HCT116 (cell line): ENCODE data around the gene RAD9A. TPM values are rescaled to one million over a fixed set of nuclear protein-coding genes. Genes with fewer than 3 reads are reported as not detected.

Experiments
- ATAC-seq: fragments of 200-7000 bp; cut with Tn5 transposase; 2 replicates; pipeline ENCODE4 v1.9.1; 2020; ENCODE audit warnings: mild to moderate bottlenecking, moderate library complexity
- BruUV-seq: library from RNA; stranded (reverse); fragments of 400-500 nt; replicated peaks from 2 replicates; lab custom pipeline; 2021; lab: Mats Ljungman, UMichigan
- CTCF ChIA-PET: fragments of 300-600 bp; sonication (Branson Sonifier 250); formaldehyde crosslinking; loops from one replicate; lab custom pipeline; 2021; ENCODE audit warnings: antibody characterized with exemption; lab: Charles Lee
- POLR2A ChIA-PET: fragments of 300-600, 350-600 bp; sonication (Branson Sonifier 250); formaldehyde crosslinking; loops from one replicate; lab custom pipeline; 2021; ENCODE audit warnings: antibody characterized with exemption; lab: Charles Lee
- RAD21 ChIA-PET, 2 experiments: fragments of 300-600 bp; sonication (Branson Sonifier 250); formaldehyde crosslinking; loops; one replicate each; lab custom pipeline; 2023; ENCODE audit warnings: low total read pairs in 2 of 2; ENCODE audit not compliant: uncharacterized antibody in 2 of 2, unreplicated experiment in 2 of 2, low non-redundant PET in 1 of 2; lab: Charles Lee
- DNase-seq: peaks from one replicate; pipeline ENCODE4 v3.0.0-alpha.2; 2010; ENCODE audit warnings: low read depth, low spot score
- H2AFZ ChIP-seq: fragments of 200-600 bp; shearing (Covaris generic), sonication (generic); 2 replicates; pipeline ENCODE4 v1.6.1; 2017; ENCODE audit warnings: low read depth, mixed run types, mixed read lengths, antibody characterized with exemption, low read length; ENCODE audit not compliant: poor library complexity, severe bottlenecking
- H3K27ac ChIP-seq: 2 replicates; pipeline ENCODE4 v1.5.1; 2012; ENCODE audit warnings: low read depth, low read length
- H3K27me3 ChIP-seq: fragments of 200-600 bp; sonication (generic); 2 replicates; pipeline ENCODE4 v1.6.1; 2016; ENCODE audit warnings: mixed run types, low read length, mixed read lengths; ENCODE audit not compliant: insufficient read depth
- H3K36me3 ChIP-seq, 2 experiments: fragments of 200-500 bp in 1 of 2; fragments of 200-600 bp in 1 of 2; sonication (Bioruptor generic) in 1 of 2; sonication (generic) in 1 of 2; 2 replicates each; pipeline versions ENCODE4 v1.5.1 to v1.6.1; 2014 to 2016; ENCODE audit warnings: low read length in 2 of 2, inconsistent platforms in 1 of 2, mixed read lengths in 1 of 2, mixed run types in 1 of 2; ENCODE audit not compliant: insufficient read depth in 2 of 2, control insufficient read depth in 1 of 2
- H3K4me1 ChIP-seq, 2 experiments: fragments of 200-600 bp in 1 of 2; sonication (generic) in 1 of 2; 2 replicates each; pipeline versions ENCODE4 v1.5.1 to v1.6.1; 2012 to 2017; ENCODE audit warnings: low read length in 2 of 2, inconsistent platforms in 1 of 2, mild to moderate bottlenecking in 1 of 2, mixed read lengths in 1 of 2, mixed run types in 1 of 2, moderate library complexity in 1 of 2; ENCODE audit not compliant: insufficient read depth in 2 of 2, control insufficient read depth in 1 of 2
- H3K4me2 ChIP-seq: fragments of 200-600 bp; sonication (generic); 2 replicates; pipeline ENCODE4 v1.6.1; 2017; ENCODE audit warnings: mixed run types, low read length, mixed read lengths
- H3K4me3 ChIP-seq, 2 experiments: fragments of 200-600 bp in 1 of 2; sonication (generic) in 1 of 2; replicated peaks in 1 of 2; 2 replicates each; pipeline ENCODE4 v1.5.1; 2011 to 2016; ENCODE audit warnings: low read length in 2 of 2, control low read depth in 1 of 2, low read depth in 1 of 2, mild to moderate bottlenecking in 1 of 2, mixed read lengths in 1 of 2, mixed run types in 1 of 2
- H3K79me2 ChIP-seq: fragments of 200-600 bp; sonication (generic); 2 replicates; pipeline ENCODE4 v1.6.1; 2017; ENCODE audit warnings: mild to moderate bottlenecking, mixed run types, low read length, moderate library complexity, mixed read lengths; ENCODE audit not compliant: insufficient read depth
- H3K9ac ChIP-seq: fragments of 200-600 bp; sonication (generic); 2 replicates; pipeline ENCODE4 v1.6.1; 2016; ENCODE audit warnings: low read length, mixed read lengths
- H3K9me2 ChIP-seq: fragments of 200-600 bp; sonication (generic), shearing (Covaris generic); 2 replicates; pipeline ENCODE4 v1.6.1; 2017; ENCODE audit warnings: mixed run types, mild to moderate bottlenecking, moderate library complexity; ENCODE audit not compliant: insufficient read depth
- H3K9me3 ChIP-seq, 2 experiments: fragments of 200-500 bp in 1 of 2; fragments of 200-600 bp in 1 of 2; sonication (Bioruptor generic) in 1 of 2; sonication (generic) in 1 of 2; 2 replicates each; pipeline ENCODE4 v1.6.1; 2014 to 2017; ENCODE audit warnings: low read length in 2 of 2, mixed read lengths in 2 of 2, inconsistent platforms in 1 of 2, low read depth in 1 of 2, mild to moderate bottlenecking in 1 of 2, mixed run types in 1 of 2, moderate library complexity in 1 of 2; ENCODE audit not compliant: control insufficient read depth in 1 of 2, insufficient read depth in 1 of 2
- H4K20me1 ChIP-seq: fragments of 200-600 bp; sonication (generic), shearing (Covaris generic); 2 replicates; pipeline ENCODE4 v1.6.1; 2017; ENCODE audit warnings: mixed run types, mild to moderate bottlenecking, moderate library complexity; ENCODE audit not compliant: insufficient read depth
- EGR1 ChIP-seq: IDR thresholded peaks from 2 replicates; pipeline ENCODE4 v1.6.1; 2012; ENCODE audit warnings: low read depth
- POLR2AphosphoS5 ChIP-seq: IDR thresholded peaks from 2 replicates; pipeline ENCODE4 v1.6.1; 2011; ENCODE audit warnings: mild to moderate bottlenecking, low read depth, low read length, moderate library complexity
- RAD21 ChIP-seq: IDR thresholded peaks from 2 replicates; pipeline ENCODE4 v1.6.1; 2012; ENCODE audit warnings: low read depth, mild to moderate bottlenecking
- SP1 ChIP-seq: IDR thresholded peaks from 2 replicates; pipeline ENCODE4 v1.6.1; 2012; ENCODE audit warnings: low read depth
- YY1 ChIP-seq: IDR thresholded peaks from 2 replicates; pipeline ENCODE4 v1.6.1; 2011; ENCODE audit warnings: low read length, low read depth, moderate library complexity, mild to moderate bottlenecking; ENCODE audit not compliant: insufficient replicate concordance; ENCODE audit errors: extremely low read depth
- intact Hi-C: fragments of 100-400 bp; cut with micrococcal nuclease; formaldehyde crosslinking; loops from 2 replicates; pipeline ENCODE4 v1.10.0; 2022
- total RNA-seq: library from RNA; stranded (reverse); gene quantifications from one replicate; pipeline ENCODE4 v1.2.1, GENCODE V29; 2021; ENCODE audit not compliant: unreplicated experiment

Gene RAD9A
- total RNA-seq, 1 experiment from 2014 or later = 49.8 TPM

DNA sequence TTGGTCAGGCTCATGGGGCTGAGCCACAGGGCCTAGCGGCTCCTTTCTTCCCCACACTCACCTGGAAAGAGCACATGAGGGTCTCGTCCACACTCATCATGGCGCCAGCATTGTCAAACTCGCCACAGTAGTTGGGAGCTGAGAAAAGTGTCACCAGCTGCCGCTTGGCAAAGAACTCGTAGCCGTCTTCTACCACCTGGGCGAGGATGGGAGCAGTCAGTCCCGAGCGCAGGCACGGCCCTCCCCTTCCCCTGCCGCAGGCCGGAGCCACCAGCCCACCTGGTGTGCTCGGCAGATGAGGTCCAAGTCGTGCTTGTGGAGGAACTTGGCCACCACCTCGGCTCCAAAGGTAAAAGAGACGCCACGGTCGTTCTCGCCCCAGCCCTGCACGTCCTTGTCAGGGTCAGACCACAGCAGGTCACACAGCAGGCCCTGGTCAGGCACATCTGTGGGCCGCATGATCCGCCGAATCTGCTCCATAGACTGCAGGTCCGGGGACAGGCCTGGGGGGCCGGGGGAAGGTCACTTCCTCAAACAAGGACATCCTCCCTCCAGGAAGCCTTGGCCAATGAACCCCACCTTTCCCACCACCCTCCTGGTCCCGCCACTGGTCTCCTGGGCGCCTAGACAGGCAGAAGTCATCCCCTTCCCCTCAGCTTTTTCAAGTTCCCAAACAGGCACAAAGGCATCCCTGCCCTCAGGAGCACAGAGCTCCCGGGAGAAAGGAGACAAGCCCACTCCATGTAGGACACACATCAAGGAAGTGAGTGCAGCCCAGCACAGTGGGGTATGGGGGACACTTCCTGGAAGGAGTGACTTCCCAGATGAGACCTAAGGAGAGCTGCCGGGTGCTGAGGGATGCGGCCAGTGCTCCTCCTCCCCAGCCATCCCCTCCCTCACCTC is 7.1 kb downstream of the RAD9A start:
- intact Hi-C loops = no loop called here
- Histone ChIP-seq H3K9me2 (no peaks in the 10 kb centered on the region), H4K20me1 (no peaks in the 10 kb centered on the region), H3K27me3 (no peaks in the 10 kb centered on the region), H3K27ac (no peak overlapping the region), H3K4me2 (no peak overlapping the region), H3K4me1 (peaks cover 9 to 18% of the 10 kb centered on the region in 2 experiments), H3K79me2 (peaks cover 24% of the 10 kb centered on the region), H3K36me3 (peaks cover 13 to 37% of the 10 kb centered on the region in 2 experiments; a peak in 3 of 4 replicates), H3K9ac (no peak overlapping the region), H3K4me3 (no peak overlapping the region), H2AFZ (no peak overlapping the region), H3K9me3 (no peaks in the 10 kb centered on the region)
- ChIA-PET POLR2A (no interaction called here), RAD21 (no interaction called here), CTCF (no interaction called here)
- ATAC-seq = no peak
- BruUV-seq = no TSS peak
- TF ChIP-seq SP1 (no peak), YY1 (no peak), POLR2AphosphoS5 (0 out of 2 replicates have a peak, but pooled peaks have one; percentile 9), RAD21 (no peak)
- no peak for DNase-seq

DNA sequence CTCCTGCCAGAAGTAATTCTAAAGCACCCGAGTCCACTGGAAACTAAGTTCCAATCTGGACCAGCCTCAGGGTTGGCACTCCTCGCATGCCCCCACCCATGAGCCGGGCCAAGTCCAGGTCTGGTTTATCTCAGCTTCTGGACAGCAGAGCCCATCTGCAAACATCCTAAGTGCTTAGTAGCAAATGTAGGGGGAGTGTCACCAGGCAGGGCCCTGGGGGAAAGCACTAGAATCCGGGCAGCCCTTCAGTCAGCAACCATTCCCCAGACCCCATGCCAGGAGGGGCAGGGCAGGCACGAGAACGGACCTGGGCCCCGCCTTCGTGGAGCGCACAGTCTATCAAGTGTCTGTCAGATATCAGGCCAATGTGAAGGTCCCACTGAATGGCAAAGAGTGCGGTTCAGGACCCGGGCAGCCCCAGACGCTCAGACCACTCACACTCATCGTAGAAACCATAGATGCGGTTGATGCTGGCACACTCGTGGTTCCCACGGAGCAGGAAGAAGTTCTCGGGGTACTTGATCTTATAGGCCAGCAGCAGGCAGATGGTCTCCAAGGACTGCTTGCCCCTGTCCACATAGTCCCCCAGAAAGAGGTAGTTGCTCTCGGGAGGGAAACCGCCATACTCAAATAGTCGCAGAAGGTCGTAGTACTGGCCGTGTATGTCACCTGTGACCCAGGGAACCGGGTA is 8.6 kb downstream of the RAD9A start:
- Histone ChIP-seq H4K20me1 (no peaks in the 10 kb centered on the region), H3K79me2 (peaks cover 24% of the 10 kb centered on the region), H3K9me3 (no peaks in the 10 kb centered on the region), H3K27me3 (no peaks in the 10 kb centered on the region), H3K9me2 (no peaks in the 10 kb centered on the region), H3K4me1 (peaks cover 9 to 18% of the 10 kb centered on the region in 2 experiments), H3K9ac (peak overlapping the region; percentile 96), H3K36me3 (peaks cover 13 to 36% of the 10 kb centered on the region in 2 experiments; a peak in 3 of 4 replicates), H3K27ac (peak overlapping the region; percentile 99), H3K4me3 (peak overlapping the region; percentile 82 to 90), H3K4me2 (peak overlapping the region; percentile 96), H2AFZ (no peak overlapping the region)
- ATAC-seq (no peak), DNase-seq (no peak)
- intact Hi-C loops = no loop called here
- ChIA-PET RAD21 (interaction anchor here in 1 of 2 experiments (0.6 to 1.7 kb wide), 2 partner anchors 43 to 69 kb away, joined by 6 to 8 read pairs; partner anchors contain the start of gene TMEM134), POLR2A (no interaction called here), CTCF (interaction anchor here (1.3 to 2.1 kb wide), 4 partner anchors 9 to 230 kb away, joined by 5 to 17 read pairs (median 10); partner anchors contain the start of genes NUDT8, PITPNM1 and RAD9A)
- TSS peak; percentile 50 for BruUV-seq
- no peak for TF ChIP-seq EGR1
